ENCODE results near the gene PRLHR. TPM values are rescaled to one million over a fixed set of nuclear protein-coding genes. Genes with fewer than 3 reads are reported as not detected.
A peak's percentile ranks its signal among the peaks of the same experiment; 100 is the strongest.

PRLHR gene
- total and polyA plus RNA-seq, 7 donors: 0.01 to 0.06 TPM; not detected in 5

GRCh38 chr10:118568327-118568848 is 27.1 kb downstream of the PRLHR start:
- intact Hi-C loops (cut with DNase I): loop anchor here (2.0 to 5.0 kb wide), 5 partner anchors 152 to 279 kb away; no protein-coding TSS in a partner anchor
- ATAC-seq (peak; percentile 69 to 88 (median 72)), DNase-seq (no peak)
- no peaks in the 10 kb centered on the region for H3K36me3 ChIP-seq (ENCODE audit: insufficient read depth in 1 of 2, low read depth in 1 of 2)
- no peaks in the 10 kb centered on the region for H3K4me1 ChIP-seq
- H3K27ac ChIP-seq: no peak overlapping the region
- H3K9me3 ChIP-seq: no peaks in the 10 kb centered on the region
- peaks cover 0 to 2% (median 0%) of the 10 kb centered on the region in 3 donors for H3K27me3 ChIP-seq (ENCODE audit: insufficient read depth in 3 of 3, low read length in 2 of 3)
- peak; percentile 74 for TF ChIP-seq CTCF (IDR thresholded peaks at IDR 0.05)
- WGBS, 3 donors: 18 to 23% (median 18%) methylated on average over 10 of the region's 10 CpGs
- H3K4me3 ChIP-seq: no peak overlapping the region

GRCh38 chr10:118567701-118568248 is 27.7 kb downstream of the PRLHR start:
- Histone ChIP-seq H3K4me3 (no peak overlapping the region), H3K4me1 (no peaks in the 10 kb centered on the region), H3K9me3 (no peaks in the 10 kb centered on the region), H3K36me3 (ENCODE audit: insufficient read depth in 1 of 2, low read depth in 1 of 2) (no peaks in the 10 kb centered on the region), H3K27me3 (ENCODE audit: insufficient read depth in 3 of 3, low read length in 2 of 3) (peaks cover 0 to 2% (median 0%) of the 10 kb centered on the region in 3 donors), H3K27ac (no peak overlapping the region)
- no peak for ATAC-seq
- no peak for DNase-seq
- WGBS, 3 donors: 62 to 69% (median 67%) methylated on average over 11 of the region's 11 CpGs
- intact Hi-C loops (cut with DNase I): loop anchor here (2.0 to 5.0 kb wide), 5 partner anchors 153 to 280 kb away; no protein-coding TSS in a partner anchor
- no peak for TF ChIP-seq CTCF (IDR thresholded peaks at IDR 0.05)

GRCh38 chr10:118566911-118567310 is 28.5 kb downstream of the PRLHR start:
- H3K36me3 ChIP-seq (ENCODE audit: insufficient read depth in 1 of 2, low read depth in 1 of 2): no peaks in the 10 kb centered on the region
- TF ChIP-seq CTCF (IDR thresholded peaks at IDR 0.05): no peak
- no peak overlapping the region for H3K4me3 ChIP-seq
- peaks cover 0 to 2% (median 0%) of the 10 kb centered on the region in 3 donors for H3K27me3 ChIP-seq (ENCODE audit: insufficient read depth in 3 of 3, low read length in 2 of 3)
- peaks cover 8% of the 10 kb centered on the region for H3K9me3 ChIP-seq
- H3K4me1 ChIP-seq: no peaks in the 10 kb centered on the region
- DNase-seq (no peak), ATAC-seq (no peak)
- 84 to 86% (median 85%) methylated on average over 8 of the region's 8 CpGs for WGBS, 3 donors
- no peak overlapping the region for H3K27ac ChIP-seq
- intact Hi-C loops (cut with DNase I): loop anchor here (5.0 kb wide), 3 partner anchors 155 to 280 kb away; no protein-coding TSS in a partner anchor

GRCh38 chr10:118565301-118566075 is 30.0 kb downstream of the PRLHR start:
- H3K9me3 ChIP-seq: peaks cover 8% of the 10 kb centered on the region
- DNase-seq: no peak
- no peak for TF ChIP-seq CTCF (IDR thresholded peaks at IDR 0.05)
- no peaks in the 10 kb centered on the region for H3K36me3 ChIP-seq (ENCODE audit: insufficient read depth in 1 of 2, low read depth in 1 of 2)
- no peak for ATAC-seq
- H3K27ac ChIP-seq: no peak overlapping the region
- no peaks in the 10 kb centered on the region for H3K4me1 ChIP-seq
- WGBS, 3 donors: 86 to 94% (median 90%) methylated on average over 12 of the region's 12 CpGs
- intact Hi-C loops (cut with DNase I): loop anchor here (5.0 kb wide), 3 partner anchors 157 to 282 kb away; no protein-coding TSS in a partner anchor
- H3K27me3 ChIP-seq (ENCODE audit: insufficient read depth in 3 of 3, low read length in 2 of 3): peaks cover 0 to 2% (median 0%) of the 10 kb centered on the region in 3 donors
- no peak overlapping the region for H3K4me3 ChIP-seq

Measured in psoas muscle (tissue), 8 donors.